K562 (cell line): Measurements from ENCODE around the gene LDB2. TPM values are rescaled to one million over a fixed set of nuclear protein-coding genes. Genes with fewer than 3 reads are reported as not detected.

ENCODE experiments used
- ATAC-seq: fragments of 200-7000 bp; cut with Tn5 transposase; 3 replicates; pipeline ENCODE4 v1.9.1; 2020; ENCODE audit warnings: moderate library complexity
- BruUV-seq: library from RNA; stranded (reverse); fragments of 400-500 nt; replicated peaks from 2 replicates; lab custom pipeline; 2021; lab: Mats Ljungman, UMichigan
- CTCF ChIA-PET: fragments of 300-600 bp; formaldehyde crosslinking; extraction: SDS; loops from one replicate; lab custom pipeline; 2021; ENCODE audit warnings: low intra/inter-chr PET ratio; lab: Yijun Ruan, JAX
- POLR2A ChIA-PET: fragments of 300-600, 350-650 bp; sonication (Branson Sonifier 250); formaldehyde crosslinking; extraction: SDS; loops from one replicate; lab custom pipeline; 2021; ENCODE audit warnings: antibody characterized with exemption, inconsistent platforms; lab: Yijun Ruan, JAX
- DNase-seq, 4 experiments: peaks; one replicate each; pipeline versions ENCODE4 v3.0.0 to v3.0.0-alpha.2; 2011 to 2018; ENCODE audit warnings: low spot score in 3 of 4, mixed read lengths in 3 of 4; ENCODE audit errors: extremely low read depth in 1 of 4
- FAIRE-seq: peaks from 2 replicates; lab custom pipeline; 2011; peaks lifted over from hg19 to GRCh38; lab: Jason Lieb, UNC
- H2AFZ ChIP-seq: 2 replicates; pipeline ENCODE4 v1.6.0; 2011; ENCODE audit warnings: low read depth, low read length, control low read depth, inconsistent platforms
- H3K27ac ChIP-seq: fragments of 200-600 bp; 3 replicates; pipeline ENCODE4 v1.8.0; 2011; ENCODE audit warnings: low read depth, mild to moderate bottlenecking, control low read depth, inconsistent platforms, low read length, moderate library complexity, mixed read lengths; ENCODE audit errors: extremely low read depth
- H3K27me3 ChIP-seq, 2 experiments: fragments of 300-600 bp in 1 of 2; 2 replicates in 1 of 2; 3 replicates in 1 of 2; pipeline versions ENCODE4 v1.6.0 to v1.8.0; 2011; ENCODE audit warnings: inconsistent platforms in 2 of 2, low read length in 2 of 2, mild to moderate bottlenecking in 1 of 2, mixed read lengths in 1 of 2, moderate library complexity in 1 of 2; ENCODE audit not compliant: control insufficient read depth in 2 of 2, insufficient read depth in 2 of 2
- H3K36me3 ChIP-seq: fragments of 300-600 bp; 3 replicates; pipeline ENCODE4 v1.8.0; 2011; ENCODE audit warnings: mild to moderate bottlenecking, low read length, inconsistent platforms; ENCODE audit not compliant: control insufficient read depth, insufficient read depth
- H3K4me1 ChIP-seq, 2 experiments: fragments of 200-600 bp in 1 of 2; replicated peaks in 1 of 2; 2 replicates in 1 of 2; 3 replicates in 1 of 2; pipeline versions ENCODE4 v1.5.1 to v1.8.0; 2011; ENCODE audit warnings: inconsistent platforms in 2 of 2, low read length in 2 of 2, mild to moderate bottlenecking in 1 of 2, mixed read lengths in 1 of 2, moderate library complexity in 1 of 2; ENCODE audit not compliant: control insufficient read depth in 2 of 2, insufficient read depth in 2 of 2
- H3K4me2 ChIP-seq: 2 replicates; pipeline ENCODE4 v1.6.1; 2011; ENCODE audit warnings: low read length, control low read depth, inconsistent platforms, mixed read lengths; ENCODE audit not compliant: insufficient read depth
- H3K4me3 ChIP-seq: fragments of 200-600 bp; sonication (generic), shearing (Covaris generic); 2 replicates; pipeline ENCODE4 v1.5.1; 2016; ENCODE audit warnings: control low read depth, inconsistent platforms
- H3K79me2 ChIP-seq: fragments of 200-600 bp; 3 replicates; pipeline ENCODE4 v1.8.0; 2011; ENCODE audit warnings: low read length, inconsistent platforms; ENCODE audit not compliant: control insufficient read depth, insufficient read depth
- H3K9ac ChIP-seq, 2 experiments: 2 replicates each; pipeline versions ENCODE4 v1.6.0 to v1.6.1; 2011; ENCODE audit warnings: low read depth in 2 of 2, low read length in 2 of 2, control low read depth in 1 of 2, inconsistent platforms in 1 of 2, mild to moderate bottlenecking in 1 of 2, mixed read lengths in 1 of 2; ENCODE audit not compliant: insufficient read depth in 1 of 2
- H3K9me1 ChIP-seq: one replicate; pipeline ENCODE4 v1.6.0; 2011; ENCODE audit warnings: inconsistent platforms, mild to moderate bottlenecking, low read length, moderate library complexity; ENCODE audit not compliant: control insufficient read depth, insufficient read depth
- H3K9me3 ChIP-seq: replicated peaks from 2 replicates; pipeline ENCODE4 v1.5.1; 2011; ENCODE audit warnings: low read depth, low read length, inconsistent platforms; ENCODE audit not compliant: control insufficient read depth, insufficient read depth
- H4K20me1 ChIP-seq: replicated peaks from 2 replicates; pipeline ENCODE4 v1.6.1; 2011; ENCODE audit warnings: low read length, inconsistent platforms, mixed read lengths; ENCODE audit not compliant: control insufficient read depth, insufficient read depth
- BCL6 ChIP-seq: fragments of 250-450 bp; sonication (Bioruptor Pico); IDR thresholded peaks from 2 replicates; pipeline ENCODE4 v1.4.0; 2020
- CBFA2T3 ChIP-seq: fragments of 450-650 bp; IDR thresholded peaks from 2 replicates; pipeline ENCODE4 v1.6.1; 2017
- ETS2 ChIP-seq: IDR thresholded peaks from 2 replicates; pipeline ENCODE4 v1.6.1; 2016; ENCODE audit warnings: borderline replicate concordance, missing genetic modification characterization, mild to moderate bottlenecking, moderate library complexity, missing compliant biosample characterization; ENCODE audit not compliant: poor library complexity, severe bottlenecking
- FOXA3 ChIP-seq, 2 experiments: fragments of 450-650 bp in 1 of 2; sonication (generic) in 1 of 2; formaldehyde crosslinking; IDR thresholded peaks in 1 of 2; conservative IDR thresholded peaks in 1 of 2; 2 replicates each; pipeline versions ENCODE4 v1.4.0 to v1.8.0; 2020 to 2022; ENCODE audit warnings: mild to moderate bottlenecking in 2 of 2, missing genetic modification reagents in 1 of 2
- HDAC3 ChIP-seq: fragments of 450-650 bp; IDR thresholded peaks from 2 replicates; pipeline ENCODE4 v1.6.1; 2018; ENCODE audit warnings: borderline replicate concordance, mild to moderate bottlenecking, moderate library complexity; ENCODE audit not compliant: partially characterized antibody
- MCM5 ChIP-seq: fragments of 450-650 bp; IDR thresholded peaks from 2 replicates; pipeline ENCODE4 v1.6.1; 2016; ENCODE audit warnings: low read depth
- MYC ChIP-seq, 2 experiments: fragments of 250-450 bp in 1 of 2; sonication (Bioruptor Pico) in 1 of 2; IDR thresholded peaks; 2 replicates each; pipeline versions ENCODE4 v1.5.1 to v1.6.1; 2012 to 2021; ENCODE audit warnings: low read depth in 2 of 2, borderline replicate concordance in 1 of 2, improper control_type of control experiment in 1 of 2, low read length in 1 of 2, mild to moderate bottlenecking in 1 of 2, moderate library complexity in 1 of 2
- NEUROD1 ChIP-seq: fragments of 150-350 bp; IDR thresholded peaks from 2 replicates; pipeline ENCODE4 v1.6.1; 2014; ENCODE audit warnings: borderline replicate concordance, low read length, low read depth; ENCODE audit not compliant: partially characterized antibody
- WGBS: fragments of 100-300 bp; shearing (Covaris generic); methylation state at CpG from one replicate; pipeline ENCODE4 v1.1.6; 2016; ENCODE audit warnings: low coverage, mixed read lengths; ENCODE audit not compliant: insufficient coverage; ENCODE audit errors: missing lambda C conversion rate; 5-methylcytosine and 5-hydroxymethylcytosine counted together
- in situ Hi-C: fragments of 300-500 bp; cut with MboI; formaldehyde crosslinking; loops from 4 replicates; pipeline ENCODE4 v1.15.0; 2018; ENCODE audit warnings: inconsistent platforms, mixed read lengths
- intact Hi-C: fragments of 100-400 bp; cut with micrococcal nuclease; formaldehyde crosslinking; loops from 2 replicates; pipeline ENCODE4 v1.14.2; 2022
- polyA plus RNA-seq, 8 experiments: library from polyadenylated mRNA; depleted of rRNA in 4 of 8; stranded (reverse) in 5 of 8; unstranded in 3 of 8; fragments of >200 nt; fragmentation: Nextera tagmentation in 2 of 8; fragmentation: Illumina TruSeq in 1 of 8; extraction: Ambion mirVana in 2 of 8; extraction: Trizol in 1 of 8; gene quantifications; 2 replicates each; pipeline versions ENCODE4 v1.2.1 to v1.2.3, GENCODE V29; 2011 to 2014; ENCODE audit warnings: inconsistent platforms in 1 of 8, missing spikeins in 1 of 8
- total RNA-seq, 7 experiments: library from RNA; depleted of rRNA in 6 of 7; stranded (reverse); fragments of >200 nt in 6 of 7; fragmentation: Illumina TruSeq in 2 of 7; extraction: Trizol in 2 of 7; gene quantifications; 2 replicates each; pipeline versions ENCODE4 v1.2.1 to v1.2.3, GENCODE V29; 2011 to 2021; ENCODE audit warnings: low replicate concordance in 1 of 7
- TF ChIP-seq, protein P1 (sequence below): fragments of 450-650 bp; conservative IDR thresholded peaks from 2 replicates; pipeline ENCODE4 v1.6.1; 2016; ENCODE audit warnings: missing genetic modification characterization, low read depth, mild to moderate bottlenecking, missing compliant biosample characterization, moderate library complexity

Gene LDB2
- total and polyA plus RNA-seq, 9 of the 15 experiments (the other 6 are each of a cell fraction or from before 2014, with no cell fraction given), result 0.10 to 0.20 TPM; not detected in 7

DNA sequence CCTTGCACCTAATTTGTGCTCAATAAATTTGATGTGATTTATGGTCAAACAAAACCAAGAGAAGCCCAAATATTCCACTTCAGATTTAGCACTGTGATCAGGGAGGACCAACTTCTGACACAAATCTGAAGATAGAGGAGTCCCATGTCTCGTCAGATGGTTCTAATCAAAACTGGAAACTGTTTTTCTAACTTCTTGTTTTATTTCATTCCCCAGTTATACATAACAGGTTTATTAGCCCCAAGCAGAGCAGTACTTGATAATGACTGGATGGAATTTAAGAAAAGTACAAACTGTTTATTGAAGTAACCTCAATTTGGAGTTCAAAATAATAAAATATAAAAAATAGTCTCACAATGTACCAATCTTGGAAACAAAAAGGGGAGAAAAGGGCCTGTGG is 310.3 kb downstream of the LDB2 start:
- Histone ChIP-seq H3K4me1 (no peaks in the 10 kb centered on the region), H3K9me3 (no peaks in the 10 kb centered on the region), H3K9ac (no peak overlapping the region), H2AFZ (no peak overlapping the region), H3K4me3 (no peak overlapping the region), H3K79me2 (no peaks in the 10 kb centered on the region), H3K4me2 (no peak overlapping the region)
- FAIRE-seq, result no peak
- no peak for DNase-seq
- intact Hi-C loops, result loop anchor here (10.0 kb wide), 1 partner anchor 563 kb away; no protein-coding TSS in a partner anchor
- ChIA-PET POLR2A (no interaction called here), CTCF (no interaction called here)
- 0% methylated on average over 1 of the region's 1 CpG for WGBS
- TF ChIP-seq MCM5 (no peak), HDAC3 (no peak), FOXA3 (CRISPR knock-in tag; conservative IDR thresholded peaks at IDR 0.05 in 1 of 2, IDR thresholded peaks at IDR 0.05 in 1 of 2) (no peak), MYC (IDR thresholded peaks at IDR 0.05; ENCODE audit: low read depth, low read length) (no peak), MYC (CRISPR knock-in tag; IDR thresholded peaks at IDR 0.05; ENCODE audit: borderline replicate concordance, low read depth) (no peak), ETS2 (tag) (no peak), BCL6 (CRISPR knock-in tag) (no peak), NEUROD1 (no peak), CBFA2T3 (no peak)
- TF ChIP-seq, protein P1, sequence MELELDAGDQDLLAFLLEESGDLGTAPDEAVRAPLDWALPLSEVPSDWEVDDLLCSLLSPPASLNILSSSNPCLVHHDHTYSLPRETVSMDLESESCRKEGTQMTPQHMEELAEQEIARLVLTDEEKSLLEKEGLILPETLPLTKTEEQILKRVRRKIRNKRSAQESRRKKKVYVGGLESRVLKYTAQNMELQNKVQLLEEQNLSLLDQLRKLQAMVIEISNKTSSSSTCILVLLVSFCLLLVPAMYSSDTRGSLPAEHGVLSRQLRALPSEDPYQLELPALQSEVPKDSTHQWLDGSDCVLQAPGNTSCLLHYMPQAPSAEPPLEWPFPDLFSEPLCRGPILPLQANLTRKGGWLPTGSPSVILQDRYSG (tag), result no peak
- TF ChIP-seq, all 486 proteins: peak for 0
- no peaks in the 10 kb centered on the region for H4K20me1 ChIP-seq
- in situ Hi-C loops, result no loop called here
- H3K36me3 ChIP-seq, result no peaks in the 10 kb centered on the region
- no peak overlapping the region for H3K27ac ChIP-seq
- no TSS peak for BruUV-seq
- no peaks in the 10 kb centered on the region for H3K27me3 ChIP-seq
- no peak for ATAC-seq
- no peaks in the 10 kb centered on the region for H3K9me1 ChIP-seq
